Bronchial epithelial cell (primary cell): ENCODE measurements around the gene LDLR. TPM values are rescaled to one million over a fixed set of nuclear protein-coding genes. Genes with fewer than 3 reads are reported as not detected.

Experiments
- DNase-seq: peaks from one replicate; pipeline ENCODE4 v3.0.0-alpha.2; 2010; ENCODE audit warnings: low read depth
- FAIRE-seq: peaks from 2 replicates; lab custom pipeline; 2011; peaks lifted over from hg19 to GRCh38; lab: Jason Lieb, UNC
- H3K27me3 ChIP-seq: 2 replicates; pipeline ENCODE4 v1.5.1; 2011; ENCODE audit warnings: low read length; ENCODE audit not compliant: control insufficient read depth, insufficient read depth
- H3K36me3 ChIP-seq: 2 replicates; pipeline ENCODE4 v1.5.1; 2011; ENCODE audit warnings: low read length; ENCODE audit not compliant: control insufficient read depth, insufficient read depth
- H3K4me3 ChIP-seq: 2 replicates; pipeline ENCODE4 v1.5.1; 2011; ENCODE audit warnings: mild to moderate bottlenecking, low read depth, low read length, control low read depth
- total RNA-seq: library from RNA; depleted of rRNA; stranded (reverse); fragments of >200 nt; gene quantifications from 2 replicates; pipeline ENCODE4 v1.2.1, GENCODE V29; 2014
- TF ChIP-seq, protein P1 (sequence below): IDR thresholded peaks from 2 replicates; pipeline ENCODE4 v1.5.1; 2011; ENCODE audit warnings: mild to moderate bottlenecking, moderate library complexity, low read length, control low read depth, inconsistent platforms; ENCODE audit not compliant: insufficient read depth, severe bottlenecking

The LDLR gene
- total RNA-seq, 1 donor from 2014 or later: 109 TPM

DNA sequence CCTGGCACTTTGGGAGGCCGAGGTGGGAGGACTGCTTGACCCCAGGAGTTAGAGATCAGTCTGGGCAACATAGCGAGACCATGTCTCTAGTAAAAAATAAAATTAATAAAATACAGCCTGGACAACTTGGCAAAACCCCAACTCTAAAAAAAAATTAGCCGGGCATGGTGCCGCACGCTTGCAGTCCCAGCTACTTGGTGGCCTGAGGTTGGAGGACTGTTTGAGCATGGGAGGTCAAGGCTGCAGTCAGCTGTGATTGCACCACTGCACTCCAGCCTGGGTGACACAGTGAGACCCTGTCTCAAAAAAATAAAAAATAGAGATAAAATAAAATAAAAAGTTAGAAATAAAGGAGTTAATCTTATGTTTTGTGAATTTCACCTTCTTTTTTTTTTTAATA, 81.9 kb downstream of the LDLR start:
- Histone ChIP-seq H3K36me3 (peaks cover 5% of the 10 kb centered on the region), H3K27me3 (no peaks in the 10 kb centered on the region), H3K4me3 (no peak overlapping the region)
- DNase-seq (no peak), FAIRE-seq (no peak)
- TF ChIP-seq, protein P1, sequence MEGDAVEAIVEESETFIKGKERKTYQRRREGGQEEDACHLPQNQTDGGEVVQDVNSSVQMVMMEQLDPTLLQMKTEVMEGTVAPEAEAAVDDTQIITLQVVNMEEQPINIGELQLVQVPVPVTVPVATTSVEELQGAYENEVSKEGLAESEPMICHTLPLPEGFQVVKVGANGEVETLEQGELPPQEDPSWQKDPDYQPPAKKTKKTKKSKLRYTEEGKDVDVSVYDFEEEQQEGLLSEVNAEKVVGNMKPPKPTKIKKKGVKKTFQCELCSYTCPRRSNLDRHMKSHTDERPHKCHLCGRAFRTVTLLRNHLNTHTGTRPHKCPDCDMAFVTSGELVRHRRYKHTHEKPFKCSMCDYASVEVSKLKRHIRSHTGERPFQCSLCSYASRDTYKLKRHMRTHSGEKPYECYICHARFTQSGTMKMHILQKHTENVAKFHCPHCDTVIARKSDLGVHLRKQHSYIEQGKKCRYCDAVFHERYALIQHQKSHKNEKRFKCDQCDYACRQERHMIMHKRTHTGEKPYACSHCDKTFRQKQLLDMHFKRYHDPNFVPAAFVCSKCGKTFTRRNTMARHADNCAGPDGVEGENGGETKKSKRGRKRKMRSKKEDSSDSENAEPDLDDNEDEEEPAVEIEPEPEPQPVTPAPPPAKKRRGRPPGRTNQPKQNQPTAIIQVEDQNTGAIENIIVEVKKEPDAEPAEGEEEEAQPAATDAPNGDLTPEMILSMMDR: no peak

DNA sequence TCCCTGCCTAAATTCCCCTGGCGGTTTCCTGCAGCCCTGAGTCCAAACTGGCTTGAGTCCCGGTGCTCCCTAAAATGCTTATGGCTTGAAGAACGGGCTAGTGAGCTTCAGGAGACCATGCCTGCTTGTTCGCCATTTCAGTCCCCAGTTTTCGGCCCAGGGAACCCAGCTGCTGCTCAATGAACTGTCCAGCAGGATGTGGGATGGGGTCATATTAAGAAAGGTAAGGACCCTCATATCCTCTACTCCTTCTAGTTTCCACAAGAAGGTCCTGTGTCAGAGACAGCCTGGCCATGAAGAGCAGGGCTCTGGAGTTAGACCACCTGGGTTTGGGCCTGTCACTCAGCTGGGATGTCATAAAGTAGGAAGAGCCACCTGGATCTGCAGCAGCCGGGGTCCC, 83.3 kb downstream of the LDLR start:
- TF ChIP-seq, protein P1: no peak
- Histone ChIP-seq H3K4me3 (no peak overlapping the region), H3K27me3 (no peaks in the 10 kb centered on the region), H3K36me3 (peaks cover 6% of the 10 kb centered on the region)
- no peak for FAIRE-seq
- DNase-seq: no peak

DNA sequence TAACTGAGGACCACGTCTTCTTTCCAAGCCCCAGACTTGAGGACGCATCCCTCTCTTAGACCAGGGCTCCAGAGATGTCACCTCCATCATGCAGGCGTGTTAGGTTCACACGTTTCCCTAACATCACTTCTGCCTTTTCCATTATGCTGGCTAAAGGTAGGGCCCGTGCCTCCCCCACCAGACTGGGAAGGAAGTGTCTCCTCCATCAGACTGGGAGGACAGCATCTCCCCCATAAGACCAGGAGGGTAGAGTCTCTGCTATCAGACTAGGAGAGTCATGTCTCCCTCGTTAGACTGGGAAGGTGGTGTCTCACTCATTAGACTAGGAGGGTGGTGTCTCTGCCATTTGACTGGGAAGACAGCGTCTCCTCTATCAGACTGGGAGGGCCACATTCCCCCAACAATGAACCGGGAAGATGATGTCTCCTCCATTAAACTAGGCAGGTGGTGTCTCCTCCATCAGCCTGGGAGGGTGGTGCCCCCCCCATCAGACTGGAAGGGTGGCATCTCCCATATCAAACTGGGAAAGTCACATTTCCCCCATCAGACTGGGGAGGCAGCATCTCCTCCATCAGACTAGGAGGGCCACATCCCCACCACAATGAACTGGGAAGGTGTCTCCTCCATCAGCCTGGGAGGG, 84.4 kb downstream of the LDLR start:
- Histone ChIP-seq H3K36me3 (peaks cover 8% of the 10 kb centered on the region), H3K27me3 (no peaks in the 10 kb centered on the region), H3K4me3 (no peak overlapping the region)
- DNase-seq (no peak), FAIRE-seq (peak; percentile 81)
- TF ChIP-seq, protein P1: no peak

DNA sequence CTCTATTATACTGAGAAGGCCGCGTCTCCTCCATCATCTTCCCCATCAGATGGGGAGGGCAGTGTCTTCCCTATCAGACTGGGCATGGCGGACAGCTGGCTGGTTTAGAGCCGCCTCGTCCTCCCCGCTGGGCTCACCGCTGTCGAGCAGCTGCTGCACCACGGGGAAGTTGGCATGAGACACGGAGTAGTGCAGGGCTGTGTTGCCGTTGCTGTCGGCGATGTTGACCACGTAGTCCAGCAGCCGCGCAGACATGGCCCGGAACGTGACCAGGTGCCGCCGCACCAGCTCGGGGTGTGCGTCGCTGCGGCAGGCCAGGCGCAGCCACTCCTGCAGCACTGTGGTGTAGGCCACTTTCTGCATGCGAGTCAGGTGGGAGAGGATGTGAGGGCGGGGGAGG, 85.1 kb downstream of the LDLR start:
- Histone ChIP-seq H3K27me3 (no peaks in the 10 kb centered on the region), H3K36me3 (peaks cover 8% of the 10 kb centered on the region), H3K4me3 (no peak overlapping the region)
- TF ChIP-seq, protein P1: no peak
- no peak for FAIRE-seq
- no peak for DNase-seq

DNA sequence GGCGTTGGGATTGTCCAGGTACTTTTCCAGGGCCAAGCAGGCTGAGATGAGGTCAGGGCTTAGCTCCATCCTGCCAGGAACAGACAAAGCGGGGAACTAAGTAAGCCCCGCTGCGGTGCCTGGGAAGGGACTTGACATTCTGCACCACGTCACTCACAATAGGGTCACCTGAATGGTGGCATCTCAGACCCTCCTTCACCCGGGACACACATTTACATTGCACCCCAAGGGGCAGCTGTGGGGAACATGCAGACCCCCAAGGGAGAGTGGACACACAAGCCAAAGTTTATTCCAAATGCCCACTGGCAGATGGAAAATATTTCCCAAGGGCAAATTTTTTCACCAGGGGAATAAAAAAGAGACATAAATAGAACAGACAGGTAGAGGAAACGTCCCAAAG, 86.7 kb downstream of the LDLR start:
- TF ChIP-seq, protein P1: no peak
- no peak for FAIRE-seq
- H3K36me3 ChIP-seq: peaks cover 7% of the 10 kb centered on the region
- no peak for DNase-seq
- H3K4me3 ChIP-seq: no peak overlapping the region
- H3K27me3 ChIP-seq: no peaks in the 10 kb centered on the region
